Liver (tissue), 9 donors: ENCODE data around the gene NTM. TPM values are rescaled to one million over a fixed set of nuclear protein-coding genes. Genes with fewer than 3 reads are reported as not detected.

Experiments
- DNase-seq: peaks from one replicate; pipeline ENCODE4 v3.0.0-alpha.2; 2017; ENCODE audit warnings: low spot score
- H3K27ac ChIP-seq, 2 donors: one replicate each; pipeline ENCODE4 v1.7.0; 2013; ENCODE audit warnings: inconsistent platforms in 2 of 2, low read length in 2 of 2, control low read depth in 1 of 2, low read depth in 1 of 2, mild to moderate bottlenecking in 1 of 2
- H3K27me3 ChIP-seq, 4 donors: one replicate each; pipeline versions ENCODE4 v1.6.1 to v1.7.0; 2013; ENCODE audit warnings: low read length in 3 of 4, inconsistent platforms in 1 of 4, mild to moderate bottlenecking in 1 of 4, moderate library complexity in 1 of 4; ENCODE audit not compliant: control insufficient read depth in 4 of 4, insufficient read depth in 4 of 4
- H3K36me3 ChIP-seq, 4 donors: one replicate each; pipeline versions ENCODE4 v1.6.1 to v1.7.0; 2013; ENCODE audit warnings: low read length in 3 of 4, mild to moderate bottlenecking in 3 of 4, low read depth in 1 of 4, moderate library complexity in 1 of 4; ENCODE audit not compliant: control insufficient read depth in 4 of 4, insufficient read depth in 3 of 4
- H3K4me1 ChIP-seq, 4 donors: one replicate each; pipeline versions ENCODE4 v1.6.1 to v1.7.0; 2013; ENCODE audit warnings: low read length in 3 of 4, mild to moderate bottlenecking in 3 of 4, moderate library complexity in 1 of 4; ENCODE audit not compliant: control insufficient read depth in 4 of 4, insufficient read depth in 4 of 4
- H3K4me3 ChIP-seq, 3 donors: one replicate each; pipeline versions ENCODE4 v1.6.1 to v1.7.0; 2013; ENCODE audit warnings: low read length in 3 of 3, control low read depth in 1 of 3, low read depth in 1 of 3, mild to moderate bottlenecking in 1 of 3
- H3K9ac ChIP-seq, 2 donors: one replicate each; pipeline ENCODE4 v1.7.0; 2013; ENCODE audit warnings: low read length in 2 of 2, mild to moderate bottlenecking in 2 of 2, moderate library complexity in 2 of 2, control low read depth in 1 of 2, low read depth in 1 of 2
- H3K9me3 ChIP-seq, 4 donors: one replicate each; pipeline versions ENCODE4 v1.6.1 to v1.7.0; 2013; ENCODE audit warnings: low read length in 3 of 4; ENCODE audit not compliant: control insufficient read depth in 4 of 4
- ATF3 ChIP-seq: IDR thresholded peaks from 2 replicates; pipeline ENCODE4 v1.6.1; 2016; ENCODE audit warnings: antibody characterized with exemption
- EGR1 ChIP-seq, 2 donors: IDR thresholded peaks; 2 replicates each; pipeline ENCODE4 v1.6.1; 2016 to 2018; ENCODE audit warnings: antibody characterized with exemption in 2 of 2, low read depth in 2 of 2
- FOXA1 ChIP-seq: IDR thresholded peaks from 2 replicates; pipeline ENCODE4 v1.6.1; 2016; ENCODE audit warnings: antibody characterized with exemption
- FOXA2 ChIP-seq: IDR thresholded peaks from 2 replicates; pipeline ENCODE4 v1.6.1; 2016; ENCODE audit warnings: antibody characterized with exemption
- HNF4A ChIP-seq, 2 donors: conservative IDR thresholded peaks; 2 replicates each; pipeline ENCODE4 v1.6.1; 2016; ENCODE audit warnings: antibody characterized with exemption in 2 of 2, mild to moderate bottlenecking in 2 of 2
- HNF4G ChIP-seq: IDR thresholded peaks from 2 replicates; pipeline ENCODE4 v1.6.1; 2016; ENCODE audit warnings: antibody characterized with exemption
- JUND ChIP-seq, 2 donors: IDR thresholded peaks; 2 replicates each; pipeline ENCODE4 v1.6.1; 2016; ENCODE audit warnings: antibody characterized with exemption in 2 of 2
- MAX ChIP-seq: IDR thresholded peaks from 2 replicates; pipeline ENCODE4 v1.6.1; 2016; ENCODE audit warnings: antibody characterized with exemption
- NR2F2 ChIP-seq: IDR thresholded peaks from 2 replicates; pipeline ENCODE4 v1.6.1; 2016; ENCODE audit warnings: antibody characterized with exemption
- RAD21 ChIP-seq, 2 donors: IDR thresholded peaks; 2 replicates each; pipeline ENCODE4 v1.6.1; 2016; ENCODE audit warnings: antibody characterized with exemption in 2 of 2, mild to moderate bottlenecking in 2 of 2
- RXRA ChIP-seq, 2 donors: IDR thresholded peaks; 2 replicates each; pipeline ENCODE4 v1.6.1; 2017 to 2018; ENCODE audit warnings: antibody characterized with exemption in 2 of 2, mild to moderate bottlenecking in 1 of 2
- SP1 ChIP-seq: IDR thresholded peaks from 2 replicates; pipeline ENCODE4 v1.6.1; 2018; ENCODE audit warnings: antibody characterized with exemption, mild to moderate bottlenecking
- TAF1 ChIP-seq: conservative IDR thresholded peaks from 2 replicates; pipeline ENCODE4 v1.6.1; 2016; ENCODE audit warnings: antibody characterized with exemption, mild to moderate bottlenecking
- YY1 ChIP-seq: IDR thresholded peaks from 2 replicates; pipeline ENCODE4 v1.6.1; 2016; ENCODE audit warnings: antibody characterized with exemption, mild to moderate bottlenecking
- WGBS: extraction: QIAGEN DNeasy Blood & Tissue Kit; methylation state at CpG from one replicate; pipeline ENCODE4 v1.1.7; 2013; 5-methylcytosine and 5-hydroxymethylcytosine counted together
- polyA plus RNA-seq, 2 donors: library from polyadenylated mRNA; stranded (reverse) in 1 of 2; unstranded in 1 of 2; fragments of 200-250 nt in 1 of 2; fragments of >200 nt in 1 of 2; fragmentation: Nextera tagmentation in 1 of 2; extraction: Ambion mirVana in 1 of 2; gene quantifications; one replicate each; pipeline versions ENCODE4 v1.2.1 to v1.2.3, GENCODE V29; 2013 to 2015
- total RNA-seq, 2 donors: library from RNA; depleted of rRNA; stranded (reverse); fragments of >200 nt; gene quantifications; one replicate each; pipeline ENCODE4 v1.2.3, GENCODE V29; 2014
- TF ChIP-seq, protein P1 (sequence below): IDR thresholded peaks from 2 replicates; pipeline ENCODE4 v1.6.1; 2016; ENCODE audit warnings: antibody characterized with exemption
- TF ChIP-seq, protein P2 (sequence below): fragments of 150-350 bp; IDR thresholded peaks from 2 replicates; pipeline ENCODE4 v1.5.1; 2017; ENCODE audit warnings: improper control_type of control experiment, low read depth, low read length; ENCODE audit not compliant: missing input control
- donor health status: healthy.
- donor health status: healthy.
- donor health status: healthy.
- donor health status: healthy.
- donor health status: healthy.

Gene NTM
- total and polyA plus RNA-seq, 4 donors: 0.08 to 1.1 (median 0.08) TPM; not detected in 1

DNA sequence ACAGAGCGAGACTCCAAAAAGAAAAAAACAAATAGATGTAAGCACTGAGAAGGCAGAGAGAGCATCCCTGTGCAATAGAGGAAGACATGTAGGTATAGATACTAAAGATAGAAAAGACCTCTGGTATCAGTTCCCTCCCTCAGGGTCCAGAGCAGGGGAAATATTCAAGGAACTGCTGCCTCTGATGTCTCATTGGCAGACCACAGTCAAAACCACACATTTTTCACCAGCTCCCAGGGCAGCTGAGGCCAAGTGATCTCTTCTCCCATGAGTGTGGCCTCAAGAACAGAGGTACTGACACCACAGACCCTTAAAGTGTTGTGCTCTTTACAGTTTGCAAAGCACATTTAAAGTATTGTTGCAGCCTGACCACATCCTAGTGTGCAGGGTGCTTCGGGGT is 288.5 kb downstream of the NTM start:
- Histone ChIP-seq H3K27me3 (peaks cover 0 to 6% (median 1%) of the 10 kb centered on the region in 4 donors), H3K27ac (no peak overlapping the region), H3K9ac (no peak overlapping the region), H3K9me3 (no peaks in the 10 kb centered on the region), H3K36me3 (no peaks in the 10 kb centered on the region), H3K4me3 (no peak overlapping the region), H3K4me1 (no peaks in the 10 kb centered on the region)
- 79% methylated on average over 2 of the region's 2 CpGs for WGBS
- no peak for TF ChIP-seq JUND (IDR thresholded peaks at IDR 0.05)
- no peak for DNase-seq

GRCh38 chr11:131659931-131660330 is 289.5 kb downstream of the NTM start:
- H3K4me3 ChIP-seq: no peak overlapping the region
- H3K36me3 ChIP-seq: no peaks in the 10 kb centered on the region
- peaks cover 0 to 6% (median 1%) of the 10 kb centered on the region in 4 donors for H3K27me3 ChIP-seq
- WGBS: 76% methylated on average over 11 of the region's 11 CpGs
- H3K27ac ChIP-seq: no peak overlapping the region
- H3K9me3 ChIP-seq: no peaks in the 10 kb centered on the region
- TF ChIP-seq HNF4A (conservative IDR thresholded peaks at IDR 0.05): no peak
- no peak for TF ChIP-seq MAX
- no peak for TF ChIP-seq RAD21 (IDR thresholded peaks at IDR 0.05)
- TF ChIP-seq, protein P1, sequence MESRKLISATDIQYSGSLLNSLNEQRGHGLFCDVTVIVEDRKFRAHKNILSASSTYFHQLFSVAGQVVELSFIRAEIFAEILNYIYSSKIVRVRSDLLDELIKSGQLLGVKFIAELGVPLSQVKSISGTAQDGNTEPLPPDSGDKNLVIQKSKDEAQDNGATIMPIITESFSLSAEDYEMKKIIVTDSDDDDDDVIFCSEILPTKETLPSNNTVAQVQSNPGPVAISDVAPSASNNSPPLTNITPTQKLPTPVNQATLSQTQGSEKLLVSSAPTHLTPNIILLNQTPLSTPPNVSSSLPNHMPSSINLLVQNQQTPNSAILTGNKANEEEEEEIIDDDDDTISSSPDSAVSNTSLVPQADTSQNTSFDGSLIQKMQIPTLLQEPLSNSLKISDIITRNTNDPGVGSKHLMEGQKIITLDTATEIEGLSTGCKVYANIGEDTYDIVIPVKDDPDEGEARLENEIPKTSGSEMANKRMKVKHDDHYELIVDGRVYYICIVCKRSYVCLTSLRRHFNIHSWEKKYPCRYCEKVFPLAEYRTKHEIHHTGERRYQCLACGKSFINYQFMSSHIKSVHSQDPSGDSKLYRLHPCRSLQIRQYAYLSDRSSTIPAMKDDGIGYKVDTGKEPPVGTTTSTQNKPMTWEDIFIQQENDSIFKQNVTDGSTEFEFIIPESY: no peak
- no peak for TF ChIP-seq HNF4G
- TF ChIP-seq TAF1: no peak
- TF ChIP-seq FOXA2: no peak
- TF ChIP-seq SP1: no peak
- no peak for TF ChIP-seq YY1
- TF ChIP-seq FOXA1: no peak
- TF ChIP-seq JUND (IDR thresholded peaks at IDR 0.05): no peak
- TF ChIP-seq RXRA (IDR thresholded peaks at IDR 0.05): no peak
- no peaks in the 10 kb centered on the region for H3K4me1 ChIP-seq
- H3K9ac ChIP-seq: no peak overlapping the region
- no peak for DNase-seq

- TF ChIP-seq, protein P1: no peak
- TF ChIP-seq ATF3 (no peak), FOXA1 (no peak), SP1 (no peak), NR2F2 (no peak), EGR1 (IDR thresholded peaks at IDR 0.05; ENCODE audit: low read depth in 2 of 2) (no peak)
- TF ChIP-seq, protein P2, sequence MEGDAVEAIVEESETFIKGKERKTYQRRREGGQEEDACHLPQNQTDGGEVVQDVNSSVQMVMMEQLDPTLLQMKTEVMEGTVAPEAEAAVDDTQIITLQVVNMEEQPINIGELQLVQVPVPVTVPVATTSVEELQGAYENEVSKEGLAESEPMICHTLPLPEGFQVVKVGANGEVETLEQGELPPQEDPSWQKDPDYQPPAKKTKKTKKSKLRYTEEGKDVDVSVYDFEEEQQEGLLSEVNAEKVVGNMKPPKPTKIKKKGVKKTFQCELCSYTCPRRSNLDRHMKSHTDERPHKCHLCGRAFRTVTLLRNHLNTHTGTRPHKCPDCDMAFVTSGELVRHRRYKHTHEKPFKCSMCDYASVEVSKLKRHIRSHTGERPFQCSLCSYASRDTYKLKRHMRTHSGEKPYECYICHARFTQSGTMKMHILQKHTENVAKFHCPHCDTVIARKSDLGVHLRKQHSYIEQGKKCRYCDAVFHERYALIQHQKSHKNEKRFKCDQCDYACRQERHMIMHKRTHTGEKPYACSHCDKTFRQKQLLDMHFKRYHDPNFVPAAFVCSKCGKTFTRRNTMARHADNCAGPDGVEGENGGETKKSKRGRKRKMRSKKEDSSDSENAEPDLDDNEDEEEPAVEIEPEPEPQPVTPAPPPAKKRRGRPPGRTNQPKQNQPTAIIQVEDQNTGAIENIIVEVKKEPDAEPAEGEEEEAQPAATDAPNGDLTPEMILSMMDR: no peak
- Histone ChIP-seq H3K27ac (no peak overlapping the region), H3K9ac (no peak overlapping the region), H3K4me1 (no peaks in the 10 kb centered on the region), H3K9me3 (no peaks in the 10 kb centered on the region), H3K36me3 (no peaks in the 10 kb centered on the region), H3K27me3 (peaks cover 0 to 6% (median 1%) of the 10 kb centered on the region in 4 donors), H3K4me3 (no peak overlapping the region)
- 66% methylated on average over 3 of the region's 3 CpGs for WGBS
- DNase-seq: no peak
These were observed 290.7 kb downstream of the NTM start for GRCh38 chr11:131661132-131661531.
